ENCODE results near the gene FERMT2.

The FERMT2 gene

GRCh38 chr14:52918486-52918885, 32.4 kb downstream of the FERMT2 start:
- TF ChIP-seq CTCF (conservative IDR thresholded peaks at IDR 0.05; ENCODE audit: low read length) = no peak
- peak; percentile 64 for DNase-seq (ENCODE audit: low read depth)
- H3K4me3 ChIP-seq (ENCODE audit: low read length) = no peak overlapping the region

DNA sequence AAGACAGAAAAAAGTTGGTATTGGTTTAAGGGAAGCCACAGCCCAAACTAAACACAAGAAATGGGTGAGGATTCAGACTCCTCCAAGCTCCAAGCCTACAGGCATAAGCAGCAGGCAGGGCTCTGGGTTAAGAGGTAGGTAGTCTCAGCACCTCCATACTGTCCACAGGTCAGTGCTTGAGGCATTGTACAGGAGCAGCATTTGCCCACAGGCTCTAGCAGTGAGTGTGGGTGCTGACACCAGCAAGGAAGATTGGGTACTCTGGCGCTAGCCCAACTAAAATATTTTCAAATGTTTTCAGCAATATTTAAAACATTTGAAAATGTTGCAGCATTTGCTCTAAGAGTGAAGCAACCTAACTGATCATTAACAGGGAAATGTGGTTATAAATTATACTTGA, 33.1 kb downstream of the FERMT2 start:
- peak; percentile 72 for DNase-seq (ENCODE audit: low read depth)
- no peak overlapping the region for H3K4me3 ChIP-seq (ENCODE audit: low read length)
- no peak for TF ChIP-seq CTCF (conservative IDR thresholded peaks at IDR 0.05; ENCODE audit: low read length)

- no peak for DNase-seq (ENCODE audit: low read depth)
These were observed 36.6 kb downstream of the FERMT2 start for GRCh38 chr14:52914295-52914694.

GRCh38 chr14:52913271-52913670, 37.6 kb downstream of the FERMT2 start:
- DNase-seq (ENCODE audit: low read depth) = no peak
- H3K4me3 ChIP-seq (ENCODE audit: low read length) = no peak overlapping the region
- no peak for TF ChIP-seq CTCF (conservative IDR thresholded peaks at IDR 0.05; ENCODE audit: low read length)

More at GRCh38 chr14:52914295-52914694, 36.6 kb downstream of the FERMT2 start:
- TF ChIP-seq CTCF (conservative IDR thresholded peaks at IDR 0.05; ENCODE audit: low read length) = no peak
- no peak overlapping the region for H3K4me3 ChIP-seq (ENCODE audit: low read length)

GRCh38 chr14:52911904-52912303, 38.9 kb downstream of the FERMT2 start:
- no peak for TF ChIP-seq CTCF (conservative IDR thresholded peaks at IDR 0.05; ENCODE audit: low read length)
- DNase-seq (ENCODE audit: low read depth) = no peak
- no peak overlapping the region for H3K4me3 ChIP-seq (ENCODE audit: low read length)

DNA sequence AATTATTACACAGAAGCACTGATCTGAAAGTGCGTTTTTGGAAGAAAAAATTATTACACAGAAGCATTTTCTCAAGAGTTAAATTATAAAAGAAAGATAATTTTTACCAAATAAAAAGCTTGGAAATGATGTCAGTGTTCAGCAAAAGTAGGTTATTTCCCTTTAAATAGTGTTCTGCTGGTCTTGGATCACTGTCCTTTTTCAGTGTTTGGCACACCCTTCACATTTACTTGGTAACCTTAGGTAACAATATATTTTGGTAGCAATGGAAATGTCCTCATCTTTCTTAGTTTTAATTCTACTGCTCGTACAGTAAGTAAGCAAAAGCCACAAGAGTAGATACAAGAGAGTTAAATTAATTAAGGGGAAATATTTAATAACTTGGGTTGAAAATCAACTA, 40.3 kb downstream of the FERMT2 start:
- H3K4me3 ChIP-seq (ENCODE audit: low read length) = no peak overlapping the region
- no peak for TF ChIP-seq CTCF (conservative IDR thresholded peaks at IDR 0.05; ENCODE audit: low read length)
- peak; percentile 62 for DNase-seq (ENCODE audit: low read depth)

GRCh38 chr14:52907949-52908348, 42.9 kb downstream of the FERMT2 start:
- H3K4me3 ChIP-seq (ENCODE audit: low read length) = no peak overlapping the region
- TF ChIP-seq CTCF (conservative IDR thresholded peaks at IDR 0.05; ENCODE audit: low read length) = no peak
- DNase-seq (ENCODE audit: low read depth) = no peak
